Fibroblast of the aortic adventitia (primary cell): ENCODE measurements around the gene SEC22A. TPM values are rescaled to one million over a fixed set of nuclear protein-coding genes. Genes with fewer than 3 reads are reported as not detected.

Source experiments
- DNase-seq: peaks from one replicate; pipeline ENCODE4 v3.0.0-alpha.2; 2010; ENCODE audit warnings: low read depth
- H3K4me3 ChIP-seq: 2 replicates; pipeline ENCODE4 v1.5.1; 2011; ENCODE audit warnings: low read depth, mild to moderate bottlenecking, control low read depth, low read length, moderate library complexity
- CTCF ChIP-seq: IDR thresholded peaks from 2 replicates; pipeline ENCODE4 v1.5.1; 2011; ENCODE audit warnings: mild to moderate bottlenecking, low read length, control low read depth, inconsistent platforms; ENCODE audit not compliant: insufficient read depth
- total RNA-seq: library from RNA; depleted of rRNA; stranded (reverse); fragments of >200 nt; gene quantifications from 2 replicates; pipeline ENCODE4 v1.2.3, GENCODE V29; 2012; ENCODE audit warnings: low replicate concordance

The SEC22A gene
- total RNA-seq: 21.3 and 44.6 TPM in 2 replicates

- peak; percentile 86 for DNase-seq
- H3K4me3 ChIP-seq: peak within 1 kb of the TSS; percentile 95
- TF ChIP-seq CTCF: no peak
These were observed at the start of gene SEC22A for GRCh38 chr3:123201557-123202427. Gene SEC22A, plus strand, starts transcription at chr3:123201943. Its CDS starts 7,275 bp downstream, at chr3:123209218.

- no peak overlapping the region for H3K4me3 ChIP-seq
- no peak for DNase-seq
- no peak for TF ChIP-seq CTCF
These were observed 49.1 kb upstream of the SEC22A start for GRCh38 chr3:123152687-123153086.

- no peak for DNase-seq
- no peak for TF ChIP-seq CTCF
- H3K4me3 ChIP-seq: no peak overlapping the region
These were observed 48.4 kb upstream of the SEC22A start for GRCh38 chr3:123153125-123154019.

GRCh38 chr3:123154020-123154985 lies 47.4 kb upstream of the SEC22A start:
- no peak overlapping the region for H3K4me3 ChIP-seq
- no peak for TF ChIP-seq CTCF
- DNase-seq: no peak

- TF ChIP-seq CTCF: no peak
- H3K4me3 ChIP-seq: no peak overlapping the region
- no peak for DNase-seq
These were observed 46.2 kb upstream of the SEC22A start for GRCh38 chr3:123155471-123156011.
